Spinal cord (tissue), 10 donors: ENCODE measurements around the gene RACGAP1. TPM values are rescaled to one million over a fixed set of nuclear protein-coding genes. Genes with fewer than 3 reads are reported as not detected.

Source experiments
- DNase-seq, 6 donors: peaks; one replicate each; pipeline versions ENCODE4 v3.0.0 to v3.0.0-alpha.2; 2013 to 2015; ENCODE audit warnings: low spot score in 6 of 6, low read depth in 4 of 6
- H3K27ac ChIP-seq: one replicate; pipeline ENCODE4 v1.5.1; 2013; ENCODE audit warnings: low read depth, low read length, control low read depth
- H3K27me3 ChIP-seq: one replicate; pipeline ENCODE4 v1.6.1; 2013; ENCODE audit warnings: low read length; ENCODE audit not compliant: control insufficient read depth, insufficient read depth
- H3K36me3 ChIP-seq: one replicate; pipeline ENCODE4 v1.6.1; 2013; ENCODE audit warnings: low read length; ENCODE audit not compliant: control insufficient read depth, insufficient read depth
- H3K4me1 ChIP-seq: one replicate; pipeline ENCODE4 v1.6.1; 2013; ENCODE audit warnings: low read length; ENCODE audit not compliant: control insufficient read depth, insufficient read depth
- H3K4me3 ChIP-seq: one replicate; pipeline ENCODE4 v1.5.1; 2013; ENCODE audit warnings: low read depth, low read length, control low read depth
- H3K9me3 ChIP-seq: one replicate; pipeline ENCODE4 v1.6.1; 2013; ENCODE audit warnings: low read length; ENCODE audit not compliant: control insufficient read depth, insufficient read depth
- WGBS: methylation state at CpG from one replicate; pipeline ENCODE4 v1.1.5; 2013; ENCODE audit warnings: missing lambda C conversion rate; ENCODE audit not compliant: insufficient coverage; 5-methylcytosine and 5-hydroxymethylcytosine counted together
- long read RNA-seq, 4 donors: transcript quantifications; one replicate each; lab custom pipeline, GENCODE V29; 2026
- polyA plus RNA-seq, 2 donors: library from polyadenylated mRNA; unstranded; fragments of 120-200 nt; gene quantifications; one replicate each; pipeline ENCODE4 v1.2.1, GENCODE V29; 2013; ENCODE audit not compliant: insufficient read length in 2 of 2
- total RNA-seq, 2 donors: library from RNA; depleted of rRNA in 1 of 2; stranded (reverse); fragments of 120-200 nt in 1 of 2; fragments of >200 nt in 1 of 2; gene quantifications; one replicate each; pipeline versions ENCODE4 v1.2.3 to v1.2.4, GENCODE V29; 2013 to 2014
- donor health status: healthy.

Gene RACGAP1
- total RNA-seq (10 to 100 TPM; 32.1 to 38.4 TPM), polyA plus RNA-seq (10 to 100 TPM; 42.7 to 46.2 TPM)
- long read RNA-seq, donor 1, transcript RACGAP1-201 (17 exons, 3,073 nt), result major isoform, 8 of 11 reads
- long read RNA-seq, donor 1, partial matches to known transcripts, result 0 of 11 reads
- long read RNA-seq, donor 1, other reads (novel, unspliced or antisense), result 0 of 11 reads
- long read RNA-seq, donor 2, partial matches to known transcripts, result 0 of 1 reads
- long read RNA-seq, donor 2, other reads (novel, unspliced or antisense), result 0 of 1 reads
- long read RNA-seq, donor 3, partial matches to known transcripts, result 0 of 5 reads
- long read RNA-seq, donor 3, other reads (novel, unspliced or antisense), result 0 of 5 reads
- long read RNA-seq, donor 4, partial matches to known transcripts, result 0 of 7 reads
- long read RNA-seq, donor 4, other reads (novel, unspliced or antisense), result 0 of 7 reads

GRCh38 chr12:50025187-50026059 lies at the start of gene RACGAP1:
RACGAP1 (minus strand) TSS chr12:50025494; CDS start chr12:50016715, 8,779 bp downstream.
- H3K9me3 ChIP-seq, result no peaks in the 10 kb centered on the region
- H3K27me3 ChIP-seq, result no peaks in the 10 kb centered on the region
- WGBS, result under 1% methylated on average over 44 of the region's 47 CpGs

GRCh38 chr12:50073712-50074111 lies 48.4 kb upstream of the RACGAP1 start:
- 80% methylated on average over 10 of the region's 10 CpGs for WGBS
- H3K36me3 ChIP-seq, result peaks cover 66% of the 10 kb centered on the region
- no peak overlapping the region for H3K4me3 ChIP-seq
- H3K27ac ChIP-seq, result no peak overlapping the region
- H3K27me3 ChIP-seq, result no peaks in the 10 kb centered on the region
- no peaks in the 10 kb centered on the region for H3K9me3 ChIP-seq
- H3K4me1 ChIP-seq, result peaks cover 36% of the 10 kb centered on the region
- DNase-seq, result no peak

More at GRCh38 chr12:50025187-50026059, at the start of gene RACGAP1:
- DNase-seq, result peak; percentile 97 to 100 (median 98)
- H3K27ac ChIP-seq, result peak within 1 kb of the TSS; percentile 85
- H3K4me3 ChIP-seq, result peak within 1 kb of the TSS; percentile 91
- H3K36me3 ChIP-seq, result no peaks in the 10 kb centered on the region
- H3K4me1 ChIP-seq, result peaks cover 4% of the 10 kb centered on the region

- no peak for DNase-seq
- whole genome bisulfite sequencing, result 67% methylated on average over 5 of the region's 7 CpGs
- peaks cover 65% of the 10 kb centered on the region for H3K36me3 ChIP-seq
- H3K27ac ChIP-seq, result no peak overlapping the region
- no peak overlapping the region for H3K4me3 ChIP-seq
- no peaks in the 10 kb centered on the region for H3K9me3 ChIP-seq
- H3K4me1 ChIP-seq, result peaks cover 36% of the 10 kb centered on the region
- H3K27me3 ChIP-seq, result no peaks in the 10 kb centered on the region
Measured at GRCh38 chr12:50073206-50073605, 47.9 kb upstream of the RACGAP1 start.

GRCh38 chr12:50072198-50072907 lies 47.1 kb upstream of the RACGAP1 start:
- DNase-seq, result no peak
- 47% methylated on average over 3 of the region's 10 CpGs for WGBS
- no peak overlapping the region for H3K27ac ChIP-seq

GRCh38 chr12:50070314-50071060 lies 45.2 kb upstream of the RACGAP1 start:
- no peak overlapping the region for H3K27ac ChIP-seq
- H3K36me3 ChIP-seq, result peaks cover 62% of the 10 kb centered on the region
- H3K4me1 ChIP-seq, result peaks cover 36% of the 10 kb centered on the region
- DNase-seq, result peak in 5 of 6 donors; percentile 68 to 96 (median 76)
- no peak overlapping the region for H3K4me3 ChIP-seq
- H3K27me3 ChIP-seq, result no peaks in the 10 kb centered on the region
- H3K9me3 ChIP-seq, result no peaks in the 10 kb centered on the region
- 55% methylated on average over 7 of the region's 9 CpGs for WGBS

More at GRCh38 chr12:50072198-50072907, 47.1 kb upstream of the RACGAP1 start:
- H3K27me3 ChIP-seq, result no peaks in the 10 kb centered on the region
- no peaks in the 10 kb centered on the region for H3K9me3 ChIP-seq
- H3K4me1 ChIP-seq, result peaks cover 36% of the 10 kb centered on the region
- H3K36me3 ChIP-seq, result peaks cover 59% of the 10 kb centered on the region
- no peak overlapping the region for H3K4me3 ChIP-seq

- H3K27me3 ChIP-seq, result no peaks in the 10 kb centered on the region
- peaks cover 38% of the 10 kb centered on the region for H3K4me1 ChIP-seq
- H3K36me3 ChIP-seq, result peaks cover 64% of the 10 kb centered on the region
- H3K9me3 ChIP-seq, result no peaks in the 10 kb centered on the region
- 100% methylated on average over 2 of the region's 3 CpGs for whole genome bisulfite sequencing
- H3K4me3 ChIP-seq, result no peak overlapping the region
- DNase-seq, result no peak
- no peak overlapping the region for H3K27ac ChIP-seq
Measured at GRCh38 chr12:50069539-50069938, 44.2 kb upstream of the RACGAP1 start.

- WGBS, result no CpG with 5 or more reads among the region's 5 CpGs
- Histone ChIP-seq H3K36me3 (peaks cover 64% of the 10 kb centered on the region), H3K27me3 (no peaks in the 10 kb centered on the region), H3K27ac (no peak overlapping the region), H3K4me3 (no peak overlapping the region), H3K4me1 (peaks cover 41% of the 10 kb centered on the region), H3K9me3 (no peaks in the 10 kb centered on the region)
- DNase-seq, result no peak
Measured at GRCh38 chr12:50069069-50069468, 43.8 kb upstream of the RACGAP1 start.

- DNase-seq, result no peak
- no peak overlapping the region for H3K4me3 ChIP-seq
- H3K27me3 ChIP-seq, result no peaks in the 10 kb centered on the region
- H3K36me3 ChIP-seq, result peaks cover 62% of the 10 kb centered on the region
- H3K27ac ChIP-seq, result no peak overlapping the region
- no peaks in the 10 kb centered on the region for H3K9me3 ChIP-seq
- 43% methylated on average over 5 of the region's 5 CpGs for whole genome bisulfite sequencing
- peaks cover 49% of the 10 kb centered on the region for H3K4me1 ChIP-seq
Measured at GRCh38 chr12:50066402-50066801, 41.1 kb upstream of the RACGAP1 start.
